HEK293 (cell line): ENCODE results near the gene TRIM13.
A peak's percentile ranks its signal among the peaks of the same experiment; 100 is the strongest.

Experiments used
- BCL11A ChIP-seq: fragments of 450-650 bp; formaldehyde crosslinking; IDR thresholded peaks from 2 replicates; pipeline ENCODE4 v1.5.1; 2016; ENCODE audit warnings: low read depth, missing biosample characterization, missing genetic modification characterization
- GLIS1 ChIP-seq: fragments of 450-650 bp; formaldehyde crosslinking; IDR thresholded peaks from 2 replicates; pipeline ENCODE4 v1.5.1; 2016; ENCODE audit warnings: missing biosample characterization, missing genetic modification characterization
- IKZF3 ChIP-seq: fragments of 450-650 bp; IDR thresholded peaks from 2 replicates; pipeline ENCODE4 v1.5.0; 2018; ENCODE audit warnings: missing biosample characterization, mild to moderate bottlenecking, missing genetic modification characterization, moderate library complexity
- KLF16 ChIP-seq: fragments of 450-650 bp; formaldehyde crosslinking; IDR thresholded peaks from 2 replicates; pipeline ENCODE4 v1.5.1; 2017; ENCODE audit warnings: missing biosample characterization, missing genetic modification characterization
- OSR2 ChIP-seq: fragments of 450-650 bp; formaldehyde crosslinking; IDR thresholded peaks from 2 replicates; pipeline ENCODE4 v1.5.1; 2016; ENCODE audit warnings: missing biosample characterization, missing genetic modification characterization
- TCF7L2 ChIP-seq: IDR thresholded peaks from 2 replicates; pipeline ENCODE4 v1.6.1; 2011; ENCODE audit warnings: low read depth, mild to moderate bottlenecking, inconsistent platforms, low read length, moderate library complexity, borderline replicate concordance
- TRIM28 ChIP-seq: IDR thresholded peaks from 2 replicates; pipeline ENCODE4 v1.6.1; 2011; ENCODE audit warnings: low read length, control low read depth, borderline replicate concordance
- WT1 ChIP-seq: fragments of 450-650 bp; formaldehyde crosslinking; IDR thresholded peaks from 2 replicates; pipeline ENCODE4 v1.5.1; 2016; ENCODE audit warnings: missing biosample characterization, missing genetic modification characterization
- ZFP37 ChIP-seq: fragments of 450-650 bp; formaldehyde crosslinking; IDR thresholded peaks from 2 replicates; pipeline ENCODE4 v1.5.1; 2016; ENCODE audit warnings: missing biosample characterization, missing genetic modification characterization
- ZFP41 ChIP-seq: fragments of 450-650 bp; formaldehyde crosslinking; IDR thresholded peaks from 2 replicates; pipeline ENCODE4 v1.5.1; 2016; ENCODE audit warnings: missing biosample characterization, missing genetic modification characterization, borderline replicate concordance
- ZIC2 ChIP-seq: fragments of 450-650 bp; formaldehyde crosslinking; IDR thresholded peaks from 2 replicates; pipeline ENCODE4 v1.5.1; 2016; ENCODE audit warnings: missing biosample characterization, missing genetic modification characterization
- ZNF19 ChIP-seq: fragments of 450-650 bp; formaldehyde crosslinking; IDR thresholded peaks from 2 replicates; pipeline ENCODE4; 2016; ENCODE audit warnings: missing biosample characterization, missing genetic modification characterization, low read depth
- ZNF202 ChIP-seq: fragments of 450-650 bp; formaldehyde crosslinking; IDR thresholded peaks from 2 replicates; pipeline ENCODE4 v1.5.1; 2016; ENCODE audit warnings: missing biosample characterization, missing genetic modification characterization, borderline replicate concordance
- ZNF23 ChIP-seq: fragments of 450-650 bp; formaldehyde crosslinking; IDR thresholded peaks from 2 replicates; pipeline ENCODE4 v1.5.1; 2016; ENCODE audit warnings: missing biosample characterization, missing genetic modification characterization, borderline replicate concordance
- ZNF292 ChIP-seq: fragments of 450-650 bp; formaldehyde crosslinking; IDR thresholded peaks from 2 replicates; pipeline ENCODE4 v1.5.1; 2016; ENCODE audit warnings: low read depth, missing biosample characterization, missing genetic modification characterization, borderline replicate concordance
- ZNF311 ChIP-seq: fragments of 450-650 bp; formaldehyde crosslinking; IDR thresholded peaks from 2 replicates; pipeline ENCODE4 v1.5.1; 2017; ENCODE audit warnings: missing biosample characterization, missing genetic modification characterization, borderline replicate concordance
- ZNF335 ChIP-seq: fragments of 450-650 bp; formaldehyde crosslinking; conservative IDR thresholded peaks from 2 replicates; pipeline ENCODE4 v1.5.1; 2016; ENCODE audit warnings: missing biosample characterization, missing genetic modification characterization
- ZNF354C ChIP-seq: fragments of 450-650 bp; formaldehyde crosslinking; IDR thresholded peaks from 2 replicates; pipeline ENCODE4 v1.5.1; 2016; ENCODE audit warnings: missing biosample characterization, missing genetic modification characterization, low read depth, borderline replicate concordance
- ZNF416 ChIP-seq: fragments of 450-650 bp; formaldehyde crosslinking; IDR thresholded peaks from 2 replicates; pipeline ENCODE4 v1.5.1; 2016; ENCODE audit warnings: missing biosample characterization, missing genetic modification characterization
- ZNF433 ChIP-seq: fragments of 450-650 bp; formaldehyde crosslinking; IDR thresholded peaks from 2 replicates; pipeline ENCODE4 v1.5.1; 2016; ENCODE audit warnings: missing biosample characterization, missing genetic modification characterization, low read depth
- ZNF501 ChIP-seq: fragments of 450-650 bp; formaldehyde crosslinking; IDR thresholded peaks from 2 replicates; pipeline ENCODE4 v1.5.1; 2016; ENCODE audit warnings: missing biosample characterization, missing genetic modification characterization
- ZNF514 ChIP-seq: fragments of 450-650 bp; formaldehyde crosslinking; IDR thresholded peaks from 2 replicates; pipeline ENCODE4 v1.5.1; 2016; ENCODE audit warnings: missing biosample characterization, missing genetic modification characterization
- ZNF529 ChIP-seq: fragments of 450-650 bp; formaldehyde crosslinking; IDR thresholded peaks from 2 replicates; pipeline ENCODE4 v1.5.1; 2017; ENCODE audit warnings: missing genetic modification characterization, missing biosample characterization; ENCODE audit not compliant: insufficient replicate concordance
- ZNF530 ChIP-seq: fragments of 450-650 bp; formaldehyde crosslinking; IDR thresholded peaks from 2 replicates; pipeline ENCODE4 v1.5.1; 2016; ENCODE audit warnings: low read depth, missing biosample characterization, missing genetic modification characterization
- ZNF544 ChIP-seq: fragments of 450-650 bp; formaldehyde crosslinking; IDR thresholded peaks from 2 replicates; pipeline ENCODE4 v1.5.0; 2017; ENCODE audit warnings: missing biosample characterization, missing genetic modification characterization
- ZNF558 ChIP-seq: fragments of 450-650 bp; formaldehyde crosslinking; IDR thresholded peaks from 2 replicates; pipeline ENCODE4 v1.5.1; 2016; ENCODE audit warnings: missing biosample characterization, missing genetic modification characterization
- ZNF596 ChIP-seq: fragments of 450-650 bp; IDR thresholded peaks from 2 replicates; pipeline ENCODE4 v1.5.0; 2018; ENCODE audit warnings: missing biosample characterization, mild to moderate bottlenecking, missing genetic modification characterization, moderate library complexity
- ZNF610 ChIP-seq: fragments of 450-650 bp; formaldehyde crosslinking; IDR thresholded peaks from 2 replicates; pipeline ENCODE4 v1.5.1; 2016; ENCODE audit warnings: missing biosample characterization, missing genetic modification characterization, borderline replicate concordance
- ZNF670 ChIP-seq: fragments of 450-650 bp; formaldehyde crosslinking; IDR thresholded peaks from 2 replicates; pipeline ENCODE4 v1.5.1; 2016; ENCODE audit warnings: missing biosample characterization, missing genetic modification characterization, low read depth
- ZNF701 ChIP-seq: fragments of 450-650 bp; formaldehyde crosslinking; IDR thresholded peaks from 2 replicates; pipeline ENCODE4 v1.5.1; 2016; ENCODE audit warnings: missing biosample characterization, missing genetic modification characterization
- ZNF707 ChIP-seq: fragments of 450-650 bp; formaldehyde crosslinking; IDR thresholded peaks from 2 replicates; pipeline ENCODE4 v1.5.1; 2016; ENCODE audit warnings: missing biosample characterization, missing genetic modification characterization
- ZNF76 ChIP-seq: fragments of 450-650 bp; formaldehyde crosslinking; IDR thresholded peaks from 2 replicates; pipeline ENCODE4; 2016; ENCODE audit warnings: low read depth, missing biosample characterization, missing genetic modification characterization, borderline replicate concordance
- ZNF777 ChIP-seq: fragments of 450-650 bp; formaldehyde crosslinking; IDR thresholded peaks from 2 replicates; pipeline ENCODE4 v1.5.1; 2017; ENCODE audit warnings: missing biosample characterization, missing genetic modification characterization, borderline replicate concordance
- ZNF792 ChIP-seq: fragments of 450-650 bp; formaldehyde crosslinking; IDR thresholded peaks from 2 replicates; pipeline ENCODE4 v1.5.1; 2016; ENCODE audit warnings: missing biosample characterization, missing genetic modification characterization
- TF ChIP-seq, protein P1 (sequence below): fragments of 450-650 bp; formaldehyde crosslinking; IDR thresholded peaks from 2 replicates; pipeline ENCODE4 v1.5.1; 2017; ENCODE audit warnings: missing biosample characterization, mild to moderate bottlenecking, missing genetic modification characterization, moderate library complexity
- TF ChIP-seq, protein P2 (sequence below): fragments of 450-650 bp; formaldehyde crosslinking; IDR thresholded peaks from 2 replicates; pipeline ENCODE4 v1.5.1; 2017; ENCODE audit warnings: missing biosample characterization, missing genetic modification characterization
- TF ChIP-seq, protein P3 (sequence below): fragments of 450-650 bp; IDR thresholded peaks from 2 replicates; pipeline ENCODE4 v1.5.1; 2018; ENCODE audit warnings: missing biosample characterization, missing genetic modification characterization
- TF ChIP-seq, protein P4 (sequence below): sonication (generic); formaldehyde crosslinking; IDR thresholded peaks from 2 replicates; pipeline ENCODE4 v1.8.1; 2022; ENCODE audit warnings: mild to moderate bottlenecking, moderate library complexity, missing genetic modification reagents

The TRIM13 gene

DNA sequence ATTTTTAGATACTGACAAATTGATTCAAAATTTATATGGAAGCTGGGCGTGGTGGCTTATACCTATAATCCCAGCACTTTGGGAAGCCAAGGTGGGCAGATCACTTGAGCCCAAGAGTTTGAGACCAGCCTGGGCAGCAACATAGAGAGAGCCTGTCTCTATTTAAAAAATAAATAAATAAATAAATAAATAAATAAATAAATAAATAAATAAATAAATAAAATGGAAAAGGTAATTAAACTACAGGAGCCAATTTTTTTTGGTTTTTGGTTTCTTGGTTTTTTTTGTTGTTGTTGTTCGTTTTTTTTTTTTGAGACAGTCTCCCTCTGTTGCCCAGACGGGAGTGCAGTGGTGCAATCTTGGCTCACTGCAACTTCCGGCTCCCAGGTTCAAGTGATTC, 29.4 kb upstream of the TRIM13 start (continued):
- TF ChIP-seq ZIC2 (tag by site-specific recombination) (no peak), ZNF610 (tag by site-specific recombination) (no peak), ZNF292 (tag by site-specific recombination) (0 out of 2 replicates have a peak, but pooled peaks have one; percentile 25), IKZF3 (tag by site-specific recombination) (no peak), ZNF701 (tag by site-specific recombination) (no peak), ZNF19 (tag by site-specific recombination) (no peak), ZNF514 (tag by site-specific recombination) (0 out of 2 replicates have a peak, but pooled peaks have one; percentile 32), ZNF416 (tag by site-specific recombination) (no peak), ZNF354C (tag by site-specific recombination) (no peak), ZNF670 (tag by site-specific recombination) (no peak), ZNF76 (tag by site-specific recombination) (no peak), WT1 (tag by site-specific recombination) (no peak), ZNF202 (tag by site-specific recombination) (0 out of 2 replicates have a peak, but pooled peaks have one; percentile 61), ZNF311 (tag by site-specific recombination) (no peak), ZNF544 (tag by site-specific recombination) (no peak), ZNF23 (tag by site-specific recombination) (no peak), TCF7L2 (no peak), ZNF596 (tag by site-specific recombination) (no peak), ZNF529 (tag by site-specific recombination) (peak; percentile 36), KLF16 (tag by site-specific recombination) (no peak), TRIM28 (no peak), ZNF530 (no peak), ZNF433 (peak; percentile 78), ZNF335 (tag by site-specific recombination) (no peak), GLIS1 (no peak), BCL11A (no peak), ZNF558 (tag by site-specific recombination) (0 out of 2 replicates have a peak, but pooled peaks have one; percentile 74), OSR2 (no peak), ZNF501 (tag by site-specific recombination) (0 out of 2 replicates have a peak, but pooled peaks have one; percentile 46), ZNF792 (no peak), ZFP37 (tag by site-specific recombination) (peak; percentile 56; the same call in 1 of the 2 replicates), ZFP41 (tag by site-specific recombination) (no peak), ZNF707 (tag by site-specific recombination) (no peak), ZNF777 (tag by site-specific recombination) (no peak)
- TF ChIP-seq, protein P1, sequence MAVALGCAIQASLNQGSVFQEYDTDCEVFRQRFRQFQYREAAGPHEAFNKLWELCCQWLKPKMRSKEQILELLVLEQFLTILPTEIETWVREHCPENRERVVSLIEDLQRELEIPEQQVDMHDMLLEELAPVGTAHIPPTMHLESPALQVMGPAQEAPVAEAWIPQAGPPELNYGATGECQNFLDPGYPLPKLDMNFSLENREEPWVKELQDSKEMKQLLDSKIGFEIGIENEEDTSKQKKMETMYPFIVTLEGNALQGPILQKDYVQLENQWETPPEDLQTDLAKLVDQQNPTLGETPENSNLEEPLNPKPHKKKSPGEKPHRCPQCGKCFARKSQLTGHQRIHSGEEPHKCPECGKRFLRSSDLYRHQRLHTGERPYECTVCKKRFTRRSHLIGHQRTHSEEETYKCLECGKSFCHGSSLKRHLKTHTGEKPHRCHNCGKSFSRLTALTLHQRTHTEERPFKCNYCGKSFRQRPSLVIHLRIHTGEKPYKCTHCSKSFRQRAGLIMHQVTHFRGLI, result no peak
- TF ChIP-seq, protein P2, sequence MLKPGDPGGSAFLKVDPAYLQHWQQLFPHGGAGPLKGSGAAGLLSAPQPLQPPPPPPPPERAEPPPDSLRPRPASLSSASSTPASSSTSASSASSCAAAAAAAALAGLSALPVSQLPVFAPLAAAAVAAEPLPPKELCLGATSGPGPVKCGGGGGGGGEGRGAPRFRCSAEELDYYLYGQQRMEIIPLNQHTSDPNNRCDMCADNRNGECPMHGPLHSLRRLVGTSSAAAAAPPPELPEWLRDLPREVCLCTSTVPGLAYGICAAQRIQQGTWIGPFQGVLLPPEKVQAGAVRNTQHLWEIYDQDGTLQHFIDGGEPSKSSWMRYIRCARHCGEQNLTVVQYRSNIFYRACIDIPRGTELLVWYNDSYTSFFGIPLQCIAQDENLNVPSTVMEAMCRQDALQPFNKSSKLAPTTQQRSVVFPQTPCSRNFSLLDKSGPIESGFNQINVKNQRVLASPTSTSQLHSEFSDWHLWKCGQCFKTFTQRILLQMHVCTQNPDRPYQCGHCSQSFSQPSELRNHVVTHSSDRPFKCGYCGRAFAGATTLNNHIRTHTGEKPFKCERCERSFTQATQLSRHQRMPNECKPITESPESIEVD (tag by site-specific recombination), result no peak
- TF ChIP-seq, protein P3, sequence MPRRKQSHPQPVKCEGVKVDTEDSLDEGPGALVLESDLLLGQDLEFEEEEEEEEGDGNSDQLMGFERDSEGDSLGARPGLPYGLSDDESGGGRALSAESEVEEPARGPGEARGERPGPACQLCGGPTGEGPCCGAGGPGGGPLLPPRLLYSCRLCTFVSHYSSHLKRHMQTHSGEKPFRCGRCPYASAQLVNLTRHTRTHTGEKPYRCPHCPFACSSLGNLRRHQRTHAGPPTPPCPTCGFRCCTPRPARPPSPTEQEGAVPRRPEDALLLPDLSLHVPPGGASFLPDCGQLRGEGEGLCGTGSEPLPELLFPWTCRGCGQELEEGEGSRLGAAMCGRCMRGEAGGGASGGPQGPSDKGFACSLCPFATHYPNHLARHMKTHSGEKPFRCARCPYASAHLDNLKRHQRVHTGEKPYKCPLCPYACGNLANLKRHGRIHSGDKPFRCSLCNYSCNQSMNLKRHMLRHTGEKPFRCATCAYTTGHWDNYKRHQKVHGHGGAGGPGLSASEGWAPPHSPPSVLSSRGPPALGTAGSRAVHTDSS (tag by site-specific recombination), result no peak
- TF ChIP-seq, protein P4, sequence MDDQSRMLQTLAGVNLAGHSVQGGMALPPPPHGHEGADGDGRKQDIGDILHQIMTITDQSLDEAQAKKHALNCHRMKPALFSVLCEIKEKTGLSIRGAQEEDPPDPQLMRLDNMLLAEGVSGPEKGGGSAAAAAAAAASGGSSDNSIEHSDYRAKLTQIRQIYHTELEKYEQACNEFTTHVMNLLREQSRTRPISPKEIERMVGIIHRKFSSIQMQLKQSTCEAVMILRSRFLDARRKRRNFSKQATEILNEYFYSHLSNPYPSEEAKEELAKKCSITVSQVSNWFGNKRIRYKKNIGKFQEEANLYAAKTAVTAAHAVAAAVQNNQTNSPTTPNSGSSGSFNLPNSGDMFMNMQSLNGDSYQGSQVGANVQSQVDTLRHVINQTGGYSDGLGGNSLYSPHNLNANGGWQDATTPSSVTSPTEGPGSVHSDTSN, result no peak
